SKM-1 (cell line): Measurements from ENCODE around the gene HTR2B.
"Not testable (repeated sequence)": the region's sequence is repeated elsewhere in the genome, so short reads cannot be mapped to it uniquely, and the experiment has no call there.

Experiments used
- DNase-seq: peaks from one replicate; lab custom pipeline; 2025; ENCODE audit not compliant: unreplicated experiment; lab: John Stamatoyannopoulos, UW

HTR2B gene

DNA sequence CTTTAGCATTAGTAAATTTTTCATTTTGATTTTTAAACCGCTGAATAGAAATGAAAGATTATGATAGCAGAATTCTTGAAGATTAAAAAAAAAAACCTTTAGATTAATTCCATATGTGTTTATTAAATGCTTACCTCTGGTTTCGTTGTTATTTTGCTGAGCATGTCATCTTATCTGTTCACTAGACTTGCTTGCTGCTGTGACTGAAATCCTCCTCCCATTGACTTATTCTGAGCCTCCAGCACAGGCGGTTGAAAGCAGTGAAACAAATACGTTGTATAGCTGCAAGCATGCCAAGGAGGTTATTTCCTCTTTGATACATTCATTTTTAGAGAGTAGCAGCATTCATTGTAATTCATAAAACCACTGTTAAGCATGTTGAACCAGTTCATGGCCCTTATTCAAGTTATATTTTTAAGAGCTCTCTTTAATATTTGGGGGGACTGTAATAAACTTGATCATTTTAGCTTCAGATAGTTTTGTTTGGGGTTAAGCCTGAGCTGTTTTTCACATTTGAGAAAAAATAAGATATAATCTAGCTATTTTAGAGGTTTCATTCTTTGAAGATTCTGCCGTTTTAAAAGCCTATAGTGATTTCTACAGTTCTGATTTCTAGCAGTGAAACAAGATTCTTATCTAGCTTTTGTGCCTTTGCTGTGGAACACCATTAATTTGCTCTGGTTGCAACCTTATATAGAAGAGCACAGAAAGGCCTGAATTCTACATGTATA lies at the start of gene HTR2B:
TSS of gene HTR2B (minus strand) at position 205 of the 731 bp plus-strand sequence. CDS start 1,278 bp downstream, outside the sequence.
- no peak for DNase-seq

DNA sequence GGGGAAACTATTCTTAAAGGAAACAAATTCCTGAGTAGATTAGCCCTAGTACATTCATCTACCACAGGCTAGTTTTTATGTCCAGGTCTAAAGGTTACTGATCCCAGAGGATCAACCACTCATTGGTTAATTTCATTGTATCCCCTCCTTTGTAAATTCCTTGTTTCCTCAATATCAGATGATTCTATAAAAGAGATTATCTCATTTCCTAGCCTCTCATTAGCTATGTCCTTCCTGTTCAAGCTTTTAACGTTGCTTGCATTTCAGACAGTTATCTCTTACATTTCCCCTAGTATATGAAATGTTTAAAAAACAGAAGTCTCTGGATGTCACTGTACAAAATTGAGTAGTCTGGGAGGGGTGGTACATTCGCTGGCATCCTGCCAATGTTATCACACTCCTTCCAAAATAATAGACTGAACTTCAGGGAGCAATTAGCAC lies 49.4 kb upstream of the HTR2B start:
- DNase-seq = no peak

DNA sequence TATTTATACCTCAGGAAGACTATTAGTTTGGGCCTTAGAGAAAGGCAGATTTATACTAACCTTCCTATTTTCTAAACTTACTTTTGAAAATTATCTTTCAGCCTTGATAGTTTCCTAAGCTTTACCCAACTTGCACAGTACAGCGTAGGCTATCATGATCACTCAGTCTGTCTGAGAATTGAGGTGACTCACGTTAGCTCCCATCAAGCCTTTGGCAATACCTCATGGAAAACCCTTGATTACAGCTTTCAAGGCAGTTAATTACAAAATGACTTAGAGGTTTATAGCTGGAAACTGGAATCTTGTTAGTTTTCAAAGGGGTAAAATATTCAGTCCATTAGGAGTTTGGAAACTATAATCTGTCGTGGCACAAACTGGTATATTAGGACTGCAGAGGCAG lies 47.2 kb upstream of the HTR2B start:
- no peak for DNase-seq

DNA sequence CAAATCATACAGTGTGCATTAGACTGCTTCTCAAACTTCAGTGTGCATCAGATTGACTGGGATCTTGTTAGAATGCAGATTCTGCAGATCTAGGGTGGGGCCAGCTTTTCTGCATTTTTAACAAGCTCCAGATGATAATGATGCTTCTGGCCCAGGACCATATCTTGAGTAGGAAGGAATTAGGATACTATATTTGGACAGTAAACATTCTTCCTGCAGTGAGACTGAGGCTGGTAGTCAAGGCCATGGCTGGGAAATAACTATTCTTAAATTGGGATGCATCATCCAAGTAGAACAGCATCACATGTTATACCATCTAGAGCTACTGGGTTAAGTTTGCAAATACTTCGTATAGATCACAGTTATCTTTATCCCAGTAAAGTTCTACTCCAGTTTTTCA lies 45.2 kb upstream of the HTR2B start:
- DNase-seq = no peak

DNA sequence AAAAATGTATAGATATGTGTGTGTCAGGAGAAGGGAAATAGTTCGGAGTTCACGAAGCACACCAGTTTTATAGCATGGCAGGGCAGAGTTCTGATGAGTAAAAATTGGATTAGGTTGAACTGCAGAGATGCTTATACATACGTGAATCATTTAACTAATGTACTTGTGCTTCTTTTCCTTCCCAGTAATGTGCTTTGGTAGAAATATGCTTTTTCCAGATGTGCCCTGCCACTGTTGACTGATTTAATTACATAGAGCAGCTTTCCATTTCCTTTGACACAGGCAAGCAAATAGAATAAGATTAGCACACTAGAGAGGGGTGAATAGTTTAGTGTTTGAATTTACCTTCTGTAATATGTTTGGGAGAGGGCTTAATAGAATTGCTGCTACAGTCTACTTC lies 44.6 kb upstream of the HTR2B start:
- no peak for DNase-seq

DNA sequence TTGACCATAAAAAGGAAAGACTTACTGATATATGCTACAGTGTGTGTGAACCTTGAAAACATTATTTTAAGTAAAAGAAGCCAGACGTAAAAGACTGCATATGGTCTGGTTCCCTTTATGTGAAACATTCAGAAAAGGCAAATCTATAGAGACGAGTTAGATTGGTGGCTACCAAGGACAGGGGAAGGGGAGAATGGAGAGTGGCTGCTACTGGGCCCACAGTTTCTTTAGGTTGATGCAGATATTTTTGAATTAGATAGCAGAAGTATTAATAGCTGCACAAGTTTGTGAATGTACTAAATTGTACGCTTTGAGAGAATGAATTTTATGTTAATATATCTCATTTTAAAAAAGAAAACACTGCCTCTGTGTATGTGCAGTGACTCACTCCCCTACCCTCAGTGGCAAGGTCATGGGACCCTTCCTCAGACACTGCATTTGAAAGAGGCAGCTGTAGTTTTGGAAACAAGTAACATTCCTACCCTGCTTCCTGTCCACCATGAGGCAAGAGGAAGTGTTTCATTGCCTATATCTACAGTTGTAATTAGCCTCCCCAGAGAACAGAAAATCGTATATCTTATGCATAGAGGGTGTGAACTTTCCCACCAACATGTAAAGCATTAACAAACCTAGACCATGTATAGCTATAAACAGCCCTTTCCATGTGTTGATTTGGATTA lies 43.8 kb upstream of the HTR2B start:
- no peak for DNase-seq

DNA sequence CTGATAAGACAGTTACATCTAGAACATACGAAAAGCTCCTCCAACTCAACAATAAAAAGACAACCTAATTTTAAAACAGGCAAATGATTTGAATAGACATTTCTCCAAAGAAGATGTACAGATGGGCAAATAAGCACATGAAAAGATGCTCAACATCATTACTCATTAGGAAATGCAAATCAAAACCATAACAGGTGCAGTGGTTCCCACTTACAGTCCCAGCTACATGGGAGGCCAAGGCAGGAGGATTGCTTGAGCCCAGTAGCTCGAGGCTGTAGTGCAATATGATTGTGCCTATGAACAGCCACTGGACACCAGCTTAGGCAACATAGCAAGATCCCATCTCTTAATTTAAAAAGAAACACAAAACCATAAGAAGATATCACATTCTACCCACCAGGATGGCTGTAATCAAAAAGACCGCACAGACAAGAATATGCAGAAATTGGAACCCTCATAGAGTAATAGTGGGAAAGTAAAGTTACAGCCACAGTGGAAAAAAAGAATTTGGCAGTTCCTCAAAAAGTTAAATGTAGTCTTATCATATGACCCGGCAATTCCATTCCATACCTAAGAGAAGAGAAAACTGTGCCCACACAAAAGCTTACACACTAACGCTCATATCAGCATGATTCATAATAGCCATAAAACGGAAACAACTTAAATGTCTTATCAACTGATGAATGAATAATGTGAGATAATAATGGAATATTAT lies 43.1 kb upstream of the HTR2B start:
- DNase-seq = no peak

DNA sequence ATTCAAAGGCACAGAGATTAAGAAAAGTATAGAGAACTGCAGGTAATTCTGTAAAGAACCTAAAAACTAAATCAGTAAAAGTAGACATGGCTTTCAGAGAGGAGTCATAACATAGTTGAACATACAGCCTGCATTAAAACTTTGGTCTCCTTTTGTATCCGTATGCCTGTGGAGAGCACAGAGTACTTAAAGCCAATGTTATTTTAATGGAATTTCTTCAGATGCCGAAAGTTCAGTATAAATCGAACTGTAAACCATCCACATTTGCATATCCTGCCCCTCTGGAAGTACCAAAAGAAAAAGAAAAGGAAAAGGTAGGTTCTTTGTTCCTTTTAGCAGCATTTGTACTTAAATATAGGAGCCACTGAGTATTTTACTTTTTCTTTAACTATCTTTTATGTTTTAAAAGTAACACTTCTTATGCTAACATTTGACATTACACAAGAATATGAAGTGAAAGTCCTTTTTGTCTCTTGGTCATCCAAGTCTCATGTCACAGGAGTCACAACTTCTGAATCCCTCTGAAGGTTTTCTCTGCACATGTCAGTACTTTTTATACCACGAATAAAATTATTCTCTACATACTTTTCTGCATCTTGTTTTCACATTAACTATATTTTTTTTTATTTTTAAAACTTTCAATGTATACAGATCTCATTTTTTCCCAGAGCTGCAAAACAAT lies 38.7 kb upstream of the HTR2B start:
- no peak for DNase-seq

DNA sequence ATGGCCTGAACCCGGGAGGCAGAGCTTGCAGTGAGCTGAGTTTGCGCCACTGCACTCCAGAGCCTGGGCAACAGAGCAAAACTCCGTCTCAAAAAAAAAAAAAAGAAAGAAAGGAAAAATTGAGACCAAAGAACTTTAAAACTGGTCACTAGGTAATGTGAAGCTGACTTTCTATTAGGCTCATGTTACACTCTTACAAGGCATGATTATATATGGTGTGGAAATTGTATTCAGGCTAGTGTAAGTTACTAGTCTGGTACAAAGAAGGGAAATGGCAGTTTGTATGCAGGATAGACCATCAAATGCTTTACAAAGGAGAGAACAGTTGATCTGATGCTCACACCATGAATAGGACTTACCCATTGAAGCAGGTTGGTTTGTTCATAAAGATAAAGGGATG lies 38.2 kb upstream of the HTR2B start:
- DNase-seq = no peak

DNA sequence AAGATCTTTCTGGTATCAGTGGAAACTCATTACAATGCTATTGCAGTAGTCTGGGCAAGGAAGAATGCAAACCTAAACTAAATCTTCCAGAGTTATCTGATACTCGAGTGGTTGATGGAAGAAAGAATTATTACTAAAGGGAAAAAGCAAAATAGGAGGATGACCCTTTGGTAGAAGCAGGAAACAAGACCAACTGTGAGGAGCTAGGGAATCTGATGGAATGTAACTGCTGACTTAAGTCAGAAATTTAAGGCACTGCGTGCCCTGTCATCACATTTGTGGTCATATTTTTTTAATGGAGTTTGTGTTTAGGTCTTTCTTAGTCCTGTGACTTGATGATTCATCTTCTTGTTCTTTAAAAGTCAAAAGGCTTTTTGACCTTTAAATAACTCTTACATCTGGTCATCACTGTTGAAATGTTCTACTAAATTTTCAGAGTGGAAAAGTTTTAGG lies 37.1 kb upstream of the HTR2B start:
- DNase-seq = no peak

DNA sequence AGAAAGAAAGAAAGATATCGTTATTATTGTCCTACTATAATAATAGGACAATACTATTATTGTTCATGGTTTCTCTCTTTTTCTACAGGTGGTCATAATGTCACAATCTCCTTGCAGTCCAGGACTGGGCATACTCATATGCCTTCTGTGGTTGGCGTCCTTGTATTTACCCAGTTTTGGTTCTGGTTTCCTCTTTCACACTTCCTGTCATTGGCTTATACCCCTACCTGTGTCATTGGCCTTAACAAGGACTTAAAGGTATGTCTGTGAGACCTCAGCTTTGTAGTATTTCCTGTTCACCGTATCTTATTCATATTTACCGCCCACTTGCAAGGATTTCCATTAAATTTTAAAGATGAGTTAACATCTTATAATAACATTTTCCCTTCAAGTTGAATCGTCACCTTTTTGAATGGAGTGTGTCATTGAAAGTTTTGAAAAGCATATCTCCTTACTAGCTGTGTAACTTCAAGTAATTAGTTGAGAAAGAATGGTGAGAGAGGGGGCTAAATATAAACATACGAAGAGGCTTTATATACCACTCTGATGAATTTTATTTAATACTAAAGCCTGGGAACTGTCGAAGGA lies 36.5 kb upstream of the HTR2B start:
- DNase-seq = no peak

DNA sequence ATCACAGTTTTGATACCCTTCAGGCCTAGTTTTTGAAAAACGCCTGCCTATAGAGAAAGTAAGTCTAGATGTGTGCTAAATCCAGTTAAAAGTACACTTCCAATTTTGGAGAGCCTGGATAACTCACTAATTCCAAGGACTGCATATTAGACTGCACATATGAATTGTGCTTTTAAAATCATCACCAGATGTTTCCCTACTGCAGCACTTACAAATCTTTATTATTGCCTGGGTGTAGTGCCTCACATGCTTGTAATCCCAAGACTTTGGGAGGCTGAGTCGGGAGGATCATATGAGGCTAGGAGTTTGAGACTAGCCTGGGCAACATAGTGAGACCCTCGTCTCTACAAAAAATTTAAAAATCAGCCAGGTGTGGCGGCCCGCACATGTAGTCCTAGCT lies 35.9 kb upstream of the HTR2B start:
- DNase-seq = no peak

DNA sequence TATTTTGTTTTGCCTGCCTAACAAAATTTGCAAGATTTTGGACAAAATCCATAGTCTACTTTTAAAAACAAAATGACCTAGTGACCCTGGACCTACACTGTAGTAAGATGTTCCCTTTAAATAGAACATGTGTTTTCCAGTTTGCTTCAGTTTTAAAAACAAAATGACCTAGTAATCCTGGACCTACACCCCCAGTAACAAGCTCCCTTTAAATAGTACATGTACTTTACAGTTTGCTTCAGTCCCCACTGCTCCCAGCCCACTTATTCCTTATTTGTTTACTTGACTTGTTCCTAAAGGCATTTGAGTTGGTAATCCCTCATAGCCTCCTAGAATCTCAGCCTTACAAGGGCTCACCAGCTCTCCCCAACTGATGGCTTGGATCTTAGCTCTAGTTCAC lies 34.5 kb upstream of the HTR2B start:
- no peak for DNase-seq

DNA sequence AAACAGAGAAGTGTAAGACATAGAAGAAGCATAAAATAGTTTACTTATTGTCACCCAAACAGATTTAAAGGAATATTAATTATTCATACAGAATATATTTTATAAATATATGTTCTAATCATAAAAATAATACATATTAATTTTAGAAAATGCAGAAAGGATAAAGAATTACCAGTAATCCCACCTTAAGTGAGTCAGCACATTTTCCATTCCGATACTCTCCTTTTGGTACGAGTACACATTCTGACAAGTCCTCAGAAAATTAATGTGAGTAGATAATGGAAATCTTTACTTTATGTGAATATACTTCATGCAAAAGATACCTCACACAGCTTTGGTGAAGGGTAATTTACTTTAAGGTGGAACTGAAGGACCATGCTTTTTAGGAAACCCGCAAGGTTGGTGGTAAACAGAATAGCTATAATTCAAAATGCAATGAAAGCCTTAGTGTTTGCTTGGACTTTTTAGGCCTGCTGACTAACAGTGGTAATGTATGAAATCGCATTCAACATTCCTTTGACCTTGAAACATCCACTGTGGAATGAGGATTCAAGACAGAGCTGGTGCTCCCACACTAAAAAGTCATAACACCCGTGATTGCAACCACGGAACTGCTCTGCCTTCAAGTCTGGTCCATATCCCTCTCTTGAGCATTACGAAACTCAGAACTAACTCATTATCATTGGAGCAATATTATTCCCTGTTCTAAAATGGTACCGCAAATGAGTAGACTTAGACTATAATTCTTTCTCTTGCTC lies 28.1 kb upstream of the HTR2B start:
- no peak for DNase-seq

DNA sequence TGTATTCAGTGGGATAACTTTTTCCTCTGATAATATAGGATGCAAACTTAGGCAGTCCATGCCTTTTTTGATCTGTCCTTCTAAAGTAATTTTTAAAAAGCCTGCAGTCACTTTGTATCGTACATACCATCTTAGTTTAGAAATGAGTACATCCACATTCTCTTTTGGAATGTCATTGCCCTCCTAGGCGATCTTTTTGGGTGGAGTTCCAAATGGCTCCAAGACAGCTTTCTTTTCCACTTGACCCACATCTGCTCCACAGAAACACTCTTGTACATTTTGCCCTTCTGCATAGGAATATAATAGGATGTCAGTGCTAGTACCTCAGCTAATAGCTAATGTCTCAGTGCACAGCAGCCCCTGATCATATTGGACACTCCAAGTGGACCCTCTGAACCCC lies 21.8 kb upstream of the HTR2B start:
- no peak for DNase-seq

DNA sequence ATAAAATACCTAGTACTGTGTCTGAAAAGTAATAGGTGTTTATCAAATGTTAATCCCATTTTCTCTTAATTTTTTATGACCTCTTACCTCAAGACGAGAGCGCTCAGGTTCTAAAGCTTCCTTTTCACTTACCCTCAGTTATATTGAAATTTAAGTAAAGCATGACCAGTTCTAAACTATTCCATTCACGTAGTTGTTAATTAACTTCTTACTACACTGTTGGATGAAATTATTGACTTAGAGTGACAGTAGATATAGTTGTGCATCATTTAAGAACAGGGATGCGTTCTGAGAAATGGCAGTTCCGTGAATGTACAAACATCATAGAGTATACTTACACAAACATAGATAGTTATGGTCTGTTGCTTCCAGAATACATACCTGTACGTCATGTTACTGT lies 20.1 kb upstream of the HTR2B start:
- DNase-seq = no peak

DNA sequence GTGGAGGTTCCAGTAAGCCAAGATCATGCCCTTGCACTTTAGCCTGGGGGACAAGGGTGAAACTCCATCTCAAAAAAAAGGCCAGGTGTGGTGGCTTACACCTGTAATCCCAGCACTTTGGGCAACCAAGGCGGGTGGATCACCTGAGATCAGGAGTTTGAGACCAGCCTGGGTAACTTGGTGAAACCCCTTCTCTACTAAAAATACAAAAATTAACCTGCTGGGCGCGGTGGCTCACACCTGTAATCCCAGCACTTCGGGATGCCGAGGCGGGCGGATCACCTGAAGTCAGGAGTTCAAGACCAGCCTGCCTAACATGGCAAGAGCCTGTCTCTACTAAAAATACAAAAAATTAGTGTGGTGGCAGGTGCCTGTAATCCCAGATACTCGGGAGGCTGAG lies 16.0 kb upstream of the HTR2B start:
- DNase-seq = not testable (repeated sequence)

DNA sequence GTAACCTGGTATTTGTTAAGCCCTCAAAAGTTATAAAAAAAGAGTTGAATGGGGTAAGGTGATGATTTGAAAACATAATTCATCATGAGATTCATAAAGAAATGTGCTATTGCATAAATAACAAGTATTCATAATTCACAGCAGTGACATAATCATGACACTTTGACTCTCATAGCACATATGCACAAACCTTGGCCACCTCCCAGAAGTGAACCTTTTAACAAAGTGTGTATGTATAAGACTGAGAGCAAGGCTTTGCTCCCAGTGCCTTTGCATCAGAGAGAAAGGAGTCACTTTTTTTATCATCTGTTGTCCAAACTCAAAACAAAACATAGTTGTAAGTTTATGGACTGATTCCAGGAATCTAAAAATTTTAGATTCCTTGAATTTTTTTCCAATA lies 15.0 kb upstream of the HTR2B start:
- no peak for DNase-seq

DNA sequence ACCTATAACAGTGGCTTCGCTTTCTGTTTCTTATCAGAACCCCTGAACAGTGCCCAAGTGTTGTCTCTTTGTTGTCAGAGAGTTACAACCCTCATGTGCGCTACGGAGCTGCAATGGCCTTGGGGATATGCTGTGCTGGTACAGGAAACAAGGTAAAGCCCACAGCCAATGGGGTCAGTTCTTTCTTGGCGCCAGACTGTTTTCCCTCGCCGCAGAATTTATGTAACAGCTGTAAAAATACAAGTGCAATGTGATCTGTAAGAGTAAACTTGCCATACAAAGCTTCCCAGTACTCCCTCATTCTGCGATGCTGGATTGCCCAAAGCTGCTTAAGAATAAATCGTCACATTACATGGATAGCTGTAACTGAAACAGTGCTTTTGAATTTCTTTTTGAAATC lies 13.9 kb upstream of the HTR2B start:
- no peak for DNase-seq

DNA sequence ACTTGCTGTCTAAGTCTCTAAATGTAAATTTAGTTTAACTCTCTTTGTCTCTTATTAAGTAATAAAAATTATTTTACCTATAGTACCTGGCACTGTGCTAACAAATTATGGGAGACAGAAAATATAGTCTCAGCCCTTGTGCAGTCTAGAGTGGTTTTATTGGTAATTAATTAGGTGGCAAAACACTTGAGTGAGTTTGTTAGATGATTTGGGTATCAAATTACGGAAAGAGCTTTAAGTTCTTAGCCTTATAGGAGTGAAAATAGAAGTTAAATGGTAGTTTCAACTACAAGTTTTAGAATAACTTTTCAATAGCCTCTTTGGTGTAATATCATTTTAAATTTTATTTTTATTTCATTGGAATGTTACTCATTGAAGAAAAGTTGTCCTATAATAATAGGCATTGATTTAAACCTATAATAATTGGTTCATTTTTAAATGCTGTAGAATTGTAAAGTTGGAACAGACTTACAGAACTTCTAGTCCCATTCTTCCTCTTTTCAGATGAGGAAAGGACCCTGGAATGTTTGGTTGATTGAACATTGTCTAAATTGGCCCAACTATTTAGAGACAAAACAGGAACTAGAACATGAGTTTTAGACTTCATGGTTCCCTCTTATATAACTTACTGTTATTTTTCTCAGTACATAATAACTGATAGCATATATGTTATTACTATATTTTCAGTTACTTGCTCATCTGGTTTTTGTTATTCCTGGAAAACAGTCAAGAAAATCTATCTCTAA lies 10.2 kb upstream of the HTR2B start:
- peak; percentile 25 for DNase-seq
